RWPE1 (cell line): ENCODE results near the gene SULT1A1.
"Not testable (repeated sequence)": the region's sequence is repeated elsewhere in the genome, so short reads cannot be mapped to it uniquely, and the experiment has no call there.

Experiments
- CTCF ChIA-PET: fragments of 350-600 bp; sonication (Branson Sonifier 250); formaldehyde crosslinking; extraction: SDS; loops from one replicate; lab custom pipeline; 2021; lab: Yijun Ruan, JAX
- POLR2A ChIA-PET: fragments of 400-600 bp; formaldehyde crosslinking; extraction: SDS; loops from one replicate; lab custom pipeline; 2020; ENCODE audit warnings: antibody characterized with exemption; ENCODE audit not compliant: low non-redundant PET; lab: Yijun Ruan, JAX
- DNase-seq: peaks from one replicate; pipeline ENCODE4 v3.0.0; 2012; ENCODE audit warnings: low spot score
- H3K27ac ChIP-seq: fragments of 450-650 bp; 2 replicates; pipeline ENCODE4 v1.5.1; 2017
- CTCF ChIP-seq: fragments of 450-650 bp; conservative IDR thresholded peaks from 2 replicates; pipeline ENCODE4 v1.5.1; 2017; ENCODE audit warnings: low read depth, mild to moderate bottlenecking

The SULT1A1 gene

GRCh38 chr16:28569968-28570752 is 39.7 kb downstream of the SULT1A1 start:
- ChIA-PET POLR2A (no interaction called here), CTCF (no interaction called here)
- TF ChIP-seq CTCF, result no peak
- no peak overlapping the region for H3K27ac ChIP-seq
- DNase-seq, result no peak

GRCh38 chr16:28569021-28569420 is 40.8 kb downstream of the SULT1A1 start:
- no peak for TF ChIP-seq CTCF
- DNase-seq, result no peak
- ChIA-PET CTCF (no interaction called here), POLR2A (interaction anchor here (0.6 kb wide), 1 partner anchor 15 kb away, joined by 5 read pairs; no protein-coding TSS in a partner anchor)
- H3K27ac ChIP-seq, result no peak overlapping the region

GRCh38 chr16:28567292-28567691 is 42.6 kb downstream of the SULT1A1 start:
- CTCF ChIA-PET, result no interaction called here

GRCh38 chr16:28566233-28566925 is 43.5 kb downstream of the SULT1A1 start:
- POLR2A ChIA-PET, DNase-seq, CTCF ChIA-PET, H3K27ac ChIP-seq: not testable (repeated sequence)

More at GRCh38 chr16:28567292-28567691, 42.6 kb downstream of the SULT1A1 start:
- no peak for DNase-seq
- POLR2A ChIA-PET, result no interaction called here
- TF ChIP-seq CTCF, result no peak
- H3K27ac ChIP-seq, result no peak overlapping the region

GRCh38 chr16:28563218-28563617 is 46.6 kb downstream of the SULT1A1 start:
- no peak for DNase-seq
- CTCF ChIA-PET, result no interaction called here
- POLR2A ChIA-PET, result interaction anchor here (0.6 kb wide), 1 partner anchor 87 kb away, joined by 4 read pairs; no protein-coding TSS in a partner anchor
- TF ChIP-seq CTCF, result no peak
- no peak overlapping the region for H3K27ac ChIP-seq

- DNase-seq, result no peak
- CTCF ChIA-PET, result interaction anchor here (0.6 kb wide), 1 partner anchor 32 kb away, joined by 3 read pairs; no protein-coding TSS in a partner anchor
- H3K27ac ChIP-seq, result no peak overlapping the region
- no peak for TF ChIP-seq CTCF
- POLR2A ChIA-PET, result no interaction called here
Observed at GRCh38 chr16:28562199-28562598, 47.6 kb downstream of the SULT1A1 start.
